ENCODE measurements around the gene ZMIZ1. TPM values are rescaled to one million over a fixed set of nuclear protein-coding genes. Genes with fewer than 3 reads are reported as not detected.

The ZMIZ1 gene
- total RNA-seq, 4 donors from 2014 or later: 18.7 to 188 (median 36.7) TPM

- intact Hi-C loops (cut with DNase I; ENCODE audit: low total_unique reads): no loop called here
- peak overlapping the region; percentile 22 to 58 for H3K27ac ChIP-seq
- H3K4me1 ChIP-seq: peaks cover 0 to 9% of the 10 kb centered on the region in 2 donors
- H3K9me3 ChIP-seq: no peaks in the 10 kb centered on the region
- peak in 1 of 2 donors; percentile 63 for DNase-seq
- TF ChIP-seq CTCF (IDR thresholded peaks at IDR 0.05) (no peak), POLR2A (IDR thresholded peaks at IDR 0.05) (no peak)
- no peaks in the 10 kb centered on the region for H3K36me3 ChIP-seq
- H3K4me3 ChIP-seq: no peak overlapping the region
- no peaks in the 10 kb centered on the region for H3K27me3 ChIP-seq
Measured at GRCh38 chr10:79286318-79286951, 217.7 kb downstream of the ZMIZ1 start.

- no peak for DNase-seq
- H3K4me1 ChIP-seq: peaks cover 0 to 9% of the 10 kb centered on the region in 2 donors
- TF ChIP-seq CTCF (IDR thresholded peaks at IDR 0.05) (no peak), POLR2A (IDR thresholded peaks at IDR 0.05) (no peak)
- H3K36me3 ChIP-seq: no peaks in the 10 kb centered on the region
- H3K4me3 ChIP-seq: no peak overlapping the region
- H3K27me3 ChIP-seq: no peaks in the 10 kb centered on the region
- intact Hi-C loops (cut with DNase I; ENCODE audit: low total_unique reads): no loop called here
- no peaks in the 10 kb centered on the region for H3K9me3 ChIP-seq
- H3K27ac ChIP-seq: peak overlapping the region in 1 of 2 donors; percentile 45
Measured at GRCh38 chr10:79287973-79288723, 219.4 kb downstream of the ZMIZ1 start.

- Histone ChIP-seq H3K9me3 (no peaks in the 10 kb centered on the region), H3K4me3 (no peak overlapping the region), H3K36me3 (no peaks in the 10 kb centered on the region), H3K4me1 (peaks cover 0 to 9% of the 10 kb centered on the region in 2 donors), H3K27ac (no peak overlapping the region), H3K27me3 (no peaks in the 10 kb centered on the region)
- intact Hi-C loops (cut with DNase I; ENCODE audit: low total_unique reads): no loop called here
- DNase-seq: no peak
- TF ChIP-seq CTCF (IDR thresholded peaks at IDR 0.05) (no peak), POLR2A (IDR thresholded peaks at IDR 0.05) (no peak)
Measured at GRCh38 chr10:79289801-79290200, 221.0 kb downstream of the ZMIZ1 start.

- no peaks in the 10 kb centered on the region for H3K36me3 ChIP-seq
- no peak for DNase-seq
- H3K27me3 ChIP-seq: no peaks in the 10 kb centered on the region
- H3K4me3 ChIP-seq: no peak overlapping the region
- no peaks in the 10 kb centered on the region for H3K9me3 ChIP-seq
- no peak overlapping the region for H3K27ac ChIP-seq
- TF ChIP-seq CTCF (IDR thresholded peaks at IDR 0.05): no peak
- no peak for TF ChIP-seq POLR2A (IDR thresholded peaks at IDR 0.05)
- no peaks in the 10 kb centered on the region for H3K4me1 ChIP-seq
- intact Hi-C loops (cut with DNase I; ENCODE audit: low total_unique reads): no loop called here
Measured at GRCh38 chr10:79292026-79292766, 223.4 kb downstream of the ZMIZ1 start.
